Activated T-cell treated with anti-CD3 and anti-CD28 coated beads, Interleukin-2, amount 50 U/mL, for 24 hours (primary cell): ENCODE results near the gene CAPN15.
"Not testable (repeated sequence)": the region's sequence is repeated elsewhere in the genome, so short reads cannot be mapped to it uniquely, and the experiment has no call there.

ENCODE experiments used
- DNase-seq: peaks from one replicate; pipeline ENCODE4 v3.0.0-alpha.2; 2020
- H3K27ac Mint-ChIP-seq: 2 replicates; pipeline ENCODE4 v1.8.0; 2020; ENCODE audit warnings: mild to moderate bottlenecking, mixed read lengths
- H3K27me3 Mint-ChIP-seq: 2 replicates; pipeline ENCODE4 v1.8.0; 2020; ENCODE audit warnings: mixed read lengths
- H3K36me3 Mint-ChIP-seq: 2 replicates; pipeline ENCODE4 v1.8.0; 2020; ENCODE audit warnings: low read depth, mixed read lengths
- H3K4me1 Mint-ChIP-seq: 2 replicates; pipeline ENCODE4 v1.8.0; 2020; ENCODE audit warnings: low read depth, mixed read lengths
- H3K4me3 Mint-ChIP-seq: 2 replicates; pipeline ENCODE4 v1.8.0; 2020; ENCODE audit warnings: mild to moderate bottlenecking, moderate library complexity, mixed read lengths
- H3K9me3 Mint-ChIP-seq: 2 replicates; pipeline ENCODE4 v1.8.0; 2020; ENCODE audit warnings: mixed read lengths

Gene CAPN15

DNA sequence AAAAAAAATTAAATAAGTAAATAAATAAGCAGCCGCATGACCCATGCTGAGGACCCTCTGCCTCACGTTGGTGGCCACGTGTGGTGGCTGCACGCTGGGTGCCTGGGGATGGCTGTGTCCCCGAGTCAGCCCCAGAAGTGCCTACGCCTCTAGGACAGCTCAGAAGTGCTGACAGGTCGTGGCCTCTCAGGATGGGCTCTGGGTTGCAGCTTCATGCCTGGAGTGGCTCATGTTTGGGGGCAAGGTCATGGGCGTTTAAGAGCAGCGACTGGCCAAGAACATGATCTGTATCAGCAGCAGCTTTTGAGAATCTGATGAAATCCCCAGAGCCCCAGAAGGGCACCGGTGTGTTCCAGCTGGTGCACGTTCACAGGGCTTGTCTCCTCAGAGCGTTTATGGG lies 26.8 kb upstream of the CAPN15 start:
- Mint-ChIP-seq H3K27me3 (no peaks in the 10 kb centered on the region), H3K4me1 (no peaks in the 10 kb centered on the region)
- DNase-seq = no peak

DNA sequence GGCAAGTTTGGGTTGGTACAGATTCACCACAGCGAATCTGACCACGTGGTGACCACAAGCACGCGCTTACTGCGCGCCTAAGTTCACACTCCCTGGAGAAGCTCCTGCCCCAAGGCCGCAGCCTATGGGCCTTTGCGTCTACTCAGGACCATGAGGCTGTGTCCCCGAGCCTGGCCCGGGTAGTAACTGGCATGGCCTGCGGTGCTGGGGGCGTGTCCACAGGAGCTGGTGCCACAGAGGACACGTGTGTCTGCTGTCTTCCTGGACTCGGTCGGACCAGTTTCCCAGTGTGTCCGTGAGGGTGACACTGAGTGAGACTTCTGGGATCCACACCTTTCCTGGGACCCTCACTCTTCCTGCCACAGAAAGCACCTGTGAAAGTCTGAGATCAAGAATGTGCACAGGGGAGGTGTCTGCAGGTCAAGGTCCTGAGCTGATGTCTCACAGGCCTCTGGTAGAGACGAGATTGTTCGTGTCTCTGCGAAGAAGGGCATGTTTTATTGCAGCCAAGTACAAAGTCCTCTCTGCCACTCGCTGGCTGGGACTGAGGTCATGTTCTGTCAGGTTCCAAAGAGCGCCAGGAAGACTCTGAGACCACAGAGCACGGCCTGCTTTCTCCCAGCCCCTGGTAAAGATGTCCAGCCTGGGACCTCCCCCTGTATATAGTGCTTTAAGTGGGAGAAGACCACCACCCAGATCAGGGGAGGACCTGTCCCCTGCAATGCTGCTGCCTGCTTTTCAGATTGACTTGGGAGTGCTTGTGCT lies 25.2 kb upstream of the CAPN15 start:
- Mint-ChIP-seq H3K36me3 (peaks cover 17% of the 10 kb centered on the region), H3K4me1 (no peaks in the 10 kb centered on the region), H3K27ac (no peak overlapping the region), H3K4me3 (no peak overlapping the region), H3K27me3 (no peaks in the 10 kb centered on the region), H3K9me3 (no peaks in the 10 kb centered on the region)
- DNase-seq = no peak

More for the DNA sequence above, 26.8 kb upstream of the CAPN15 start:
- H3K9me3 Mint-ChIP-seq = no peaks in the 10 kb centered on the region
- peaks cover 17% of the 10 kb centered on the region for H3K36me3 Mint-ChIP-seq
- H3K27ac Mint-ChIP-seq = no peak overlapping the region
- H3K4me3 Mint-ChIP-seq = no peak overlapping the region

DNA sequence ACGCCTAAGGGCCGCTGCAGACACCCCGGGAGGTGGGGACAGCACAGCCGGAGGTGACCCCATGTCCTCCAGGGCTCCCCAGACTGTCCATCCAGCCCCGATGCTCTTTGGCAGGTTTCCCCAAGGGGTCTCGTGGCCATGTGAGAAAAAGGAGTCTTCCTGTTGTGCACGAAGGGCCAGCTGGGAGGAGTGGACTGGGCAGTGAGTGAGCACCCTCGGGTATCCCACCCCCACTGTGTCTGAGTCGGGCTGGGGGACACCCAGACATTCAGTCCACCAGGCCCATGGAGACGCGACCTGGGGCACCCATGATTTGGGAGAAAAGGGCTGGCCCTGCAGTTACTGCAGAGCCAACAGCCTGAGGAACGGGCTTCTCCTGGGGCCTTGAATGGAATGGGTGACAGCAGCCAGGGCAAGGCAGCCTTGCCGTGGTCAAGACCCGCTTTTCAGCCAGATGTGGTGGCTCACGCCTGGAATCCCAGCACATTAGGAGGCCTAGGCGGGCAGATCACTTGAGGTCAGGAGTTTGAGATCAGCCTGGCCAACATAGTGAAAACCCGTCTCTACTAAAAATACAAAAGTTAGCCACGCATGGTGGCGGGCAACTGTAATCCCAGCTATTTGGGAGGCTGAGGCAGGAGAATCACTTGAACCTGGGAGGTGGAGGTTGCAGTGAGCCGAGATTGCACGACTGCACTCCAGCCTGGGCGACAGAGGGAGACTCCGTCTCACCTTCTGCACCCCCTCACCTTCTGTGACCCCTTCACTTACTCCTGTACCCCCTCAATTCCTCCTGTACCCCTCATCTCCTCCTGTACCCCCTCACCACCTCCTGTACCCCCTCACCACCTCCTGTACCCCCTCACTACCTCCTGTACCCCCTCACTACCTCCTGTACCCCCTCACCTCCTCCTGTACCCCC lies 24.1 kb upstream of the CAPN15 start:
- Mint-ChIP-seq H3K27me3 (no peaks in the 10 kb centered on the region), H3K36me3 (peaks cover 13% of the 10 kb centered on the region), H3K27ac (no peak overlapping the region), H3K4me3 (no peak overlapping the region), H3K4me1 (no peaks in the 10 kb centered on the region), H3K9me3 (no peaks in the 10 kb centered on the region)
- DNase-seq = no peak

DNA sequence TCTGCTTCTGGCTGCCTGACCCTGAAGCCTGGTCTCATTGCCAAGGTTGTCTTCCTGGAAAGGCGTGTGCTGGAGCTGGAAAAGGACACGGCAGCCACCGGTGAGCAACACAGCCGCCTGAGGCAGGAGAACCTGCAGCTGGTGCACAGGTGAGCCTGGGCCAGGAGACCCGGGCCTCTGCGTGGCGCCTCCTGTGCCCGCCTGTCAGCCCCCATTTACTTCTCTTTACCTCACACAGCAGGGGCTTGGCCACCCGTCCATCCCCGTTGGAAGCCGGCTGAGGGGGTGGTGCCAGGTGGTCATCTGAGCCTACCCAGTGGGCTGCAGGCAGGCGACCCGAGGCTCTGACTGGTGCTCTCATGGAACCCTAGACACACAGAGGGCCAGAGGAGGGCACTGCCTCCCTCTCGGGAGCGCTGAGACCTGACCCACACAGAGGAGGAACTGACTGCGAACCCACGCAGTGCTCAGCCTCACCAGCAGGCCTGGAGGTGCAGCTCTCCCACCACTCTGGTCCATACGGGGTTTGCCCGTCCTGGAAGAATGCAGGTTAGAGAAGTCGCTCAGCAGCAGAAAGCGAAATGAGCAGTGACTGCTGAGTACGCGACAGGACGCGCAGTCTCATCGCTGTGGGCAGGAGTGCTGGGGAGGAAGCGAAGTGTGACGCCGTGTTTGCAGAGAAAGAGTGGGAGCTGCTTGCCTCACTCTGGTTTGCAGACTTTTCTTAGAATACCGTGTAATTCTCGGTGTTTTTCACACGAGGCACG lies 21.9 kb upstream of the CAPN15 start:
- Mint-ChIP-seq H3K9me3 (no peaks in the 10 kb centered on the region), H3K4me1 (no peaks in the 10 kb centered on the region), H3K27ac (no peak overlapping the region), H3K36me3 (peaks cover 10% of the 10 kb centered on the region), H3K4me3 (no peak overlapping the region), H3K27me3 (no peaks in the 10 kb centered on the region)
- DNase-seq = no peak

DNA sequence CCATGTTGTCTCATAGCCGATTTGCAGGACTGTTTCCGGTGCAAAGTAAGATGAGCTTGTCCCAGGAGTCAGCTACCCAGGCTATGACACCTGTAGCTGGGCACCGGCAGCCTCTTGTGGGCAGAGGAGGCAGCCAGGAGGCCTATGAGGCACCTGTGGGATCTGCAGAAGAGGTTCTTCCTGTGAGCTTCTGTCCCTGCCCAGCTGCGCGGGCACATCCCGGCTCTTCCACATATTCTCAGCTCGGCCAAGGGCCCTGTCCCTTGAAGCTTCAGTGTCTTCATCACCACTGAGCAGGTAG lies 21.3 kb upstream of the CAPN15 start:
- no peak for DNase-seq
- H3K9me3 Mint-ChIP-seq = no peaks in the 10 kb centered on the region
- no peak overlapping the region for H3K4me3 Mint-ChIP-seq
- no peaks in the 10 kb centered on the region for H3K27me3 Mint-ChIP-seq
- H3K4me1 Mint-ChIP-seq = no peaks in the 10 kb centered on the region
- no peak overlapping the region for H3K27ac Mint-ChIP-seq
- H3K36me3 Mint-ChIP-seq = peaks cover 10% of the 10 kb centered on the region

DNA sequence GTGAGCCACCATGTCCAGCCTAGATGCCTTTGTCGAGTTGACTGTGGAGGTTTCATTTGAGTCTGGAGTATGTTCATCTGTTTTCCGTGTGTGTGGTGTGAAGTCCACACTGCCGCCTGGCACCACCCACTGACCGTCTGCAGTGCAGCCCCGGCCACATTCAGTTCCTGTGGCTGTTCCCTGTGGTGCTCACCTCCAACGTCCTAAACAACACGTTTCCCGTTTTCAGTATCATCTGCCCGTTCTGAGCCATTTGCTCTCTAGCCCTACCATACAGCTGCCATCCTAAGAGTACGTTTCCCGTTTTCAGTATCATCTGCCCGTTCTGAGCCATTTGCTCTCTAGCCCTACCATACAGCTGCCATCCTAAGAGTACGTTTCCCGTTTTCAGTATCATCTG lies 20.0 kb upstream of the CAPN15 start:
- not testable (repeated sequence) for H3K9me3 Mint-ChIP-seq, H3K4me1 Mint-ChIP-seq, H3K27ac Mint-ChIP-seq, DNase-seq, H3K4me3 Mint-ChIP-seq, H3K27me3 Mint-ChIP-seq
- peaks cover 10% of the 10 kb centered on the region for H3K36me3 Mint-ChIP-seq

DNA sequence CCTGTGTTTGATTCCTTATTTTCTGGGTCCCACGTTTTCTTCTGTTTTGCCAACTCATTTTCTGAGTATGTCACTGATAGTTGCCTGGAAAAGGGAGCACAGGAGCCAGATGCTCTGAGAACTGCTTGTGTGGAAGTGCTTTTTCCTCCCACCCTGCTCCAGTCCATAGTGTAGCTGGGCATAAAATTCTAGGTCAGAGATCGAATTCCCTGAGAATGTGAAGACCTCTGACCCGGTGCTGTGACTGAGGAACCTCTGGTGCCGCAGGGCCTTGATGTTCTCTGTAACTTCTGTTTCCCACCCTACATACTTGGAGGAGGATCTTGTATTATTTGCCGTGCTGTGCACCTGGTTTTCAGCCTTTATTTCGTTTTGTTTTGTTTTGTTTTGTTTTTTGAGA lies 19.5 kb upstream of the CAPN15 start:
- H3K27ac Mint-ChIP-seq = no peak overlapping the region
- H3K36me3 Mint-ChIP-seq = peaks cover 13% of the 10 kb centered on the region
- H3K9me3 Mint-ChIP-seq = no peaks in the 10 kb centered on the region
- H3K27me3 Mint-ChIP-seq = no peaks in the 10 kb centered on the region
- no peak for DNase-seq
- H3K4me3 Mint-ChIP-seq = no peak overlapping the region
- no peaks in the 10 kb centered on the region for H3K4me1 Mint-ChIP-seq

DNA sequence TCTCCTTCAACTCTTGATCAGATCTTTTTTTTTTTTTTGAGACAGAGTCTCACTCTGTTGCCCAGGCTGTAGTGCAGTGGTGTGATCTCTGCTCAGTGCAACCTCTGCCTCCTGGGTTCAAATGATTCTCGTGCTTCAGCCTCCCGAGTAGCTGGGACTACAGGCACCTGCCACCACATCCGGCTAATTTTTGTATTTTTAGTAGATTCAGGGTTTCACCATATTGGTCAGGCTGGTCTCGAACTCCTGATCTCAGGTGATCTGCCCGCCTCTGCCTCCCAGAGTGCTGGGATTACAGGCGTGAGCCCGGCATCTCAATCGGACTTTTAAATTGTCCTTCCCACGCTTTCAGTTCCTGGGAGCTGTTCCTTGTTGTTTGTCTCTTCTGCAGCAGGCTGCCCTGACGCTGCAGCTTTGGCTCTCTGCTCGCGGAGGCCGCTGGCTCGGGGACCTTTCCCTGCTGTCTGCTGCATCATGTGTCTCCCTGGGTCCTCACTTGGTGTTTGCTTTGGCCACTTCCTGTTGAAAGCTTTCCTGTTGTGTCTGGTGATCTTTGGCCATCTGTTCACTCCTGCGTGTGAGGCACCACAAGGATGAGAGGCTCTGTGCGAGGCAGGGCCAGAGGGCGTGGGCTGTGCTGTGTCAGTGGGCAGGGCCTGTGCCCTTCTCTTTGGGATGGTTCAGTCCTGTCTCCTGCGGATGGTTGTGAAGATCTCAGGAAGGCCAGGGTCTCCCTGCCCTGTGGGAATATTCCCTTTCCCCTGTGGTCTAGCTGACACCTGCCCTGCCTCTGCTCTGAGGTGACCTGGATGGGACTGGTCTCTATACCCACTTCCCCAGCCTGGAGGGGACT lies 18.4 kb upstream of the CAPN15 start:
- no peak overlapping the region for H3K4me3 Mint-ChIP-seq
- H3K27me3 Mint-ChIP-seq = no peaks in the 10 kb centered on the region
- no peaks in the 10 kb centered on the region for H3K4me1 Mint-ChIP-seq
- no peaks in the 10 kb centered on the region for H3K9me3 Mint-ChIP-seq
- no peak for DNase-seq
- H3K27ac Mint-ChIP-seq = peak overlapping the region; percentile 11
- peaks cover 15% of the 10 kb centered on the region for H3K36me3 Mint-ChIP-seq

DNA sequence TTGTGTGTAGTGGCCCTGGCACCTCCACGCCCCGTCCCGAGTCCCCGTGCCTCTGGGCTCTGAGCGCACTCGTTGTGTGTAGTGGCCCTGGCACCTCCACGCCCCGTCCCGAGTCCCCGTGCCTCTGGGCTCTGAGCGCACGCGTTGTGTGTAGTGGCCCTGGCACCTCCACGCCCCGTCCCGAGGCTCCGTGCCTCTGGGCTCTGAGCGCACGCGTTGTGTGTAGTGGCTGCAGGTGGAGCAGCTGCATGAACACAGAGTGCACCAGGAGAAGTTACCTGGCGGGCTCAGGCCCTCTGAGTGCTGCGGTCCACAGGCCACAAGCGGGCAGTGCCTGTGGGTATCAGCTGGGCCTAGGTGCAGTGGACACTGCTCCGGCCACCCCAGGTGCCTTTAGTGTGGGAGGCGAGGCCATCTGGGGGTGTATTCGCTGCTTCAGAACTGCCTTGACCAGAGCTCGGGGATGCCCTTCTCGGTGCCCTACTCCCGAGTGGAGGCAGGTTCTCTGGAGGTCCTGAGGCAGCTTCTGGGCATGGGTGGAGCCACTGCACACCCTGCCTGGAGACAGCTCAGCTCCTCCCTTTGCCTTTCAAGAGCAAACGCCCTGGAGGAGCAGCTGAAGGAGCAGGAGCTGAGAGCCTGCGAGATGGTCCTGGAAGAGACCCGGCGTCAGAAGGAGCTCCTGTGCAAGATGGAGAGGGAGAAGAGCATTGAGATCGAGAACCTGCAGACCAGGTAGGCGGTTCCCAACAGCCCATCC lies 17.3 kb upstream of the CAPN15 start:
- no peak for DNase-seq
- Mint-ChIP-seq H3K36me3 (peaks cover 25% of the 10 kb centered on the region), H3K4me3 (no peak overlapping the region), H3K4me1 (no peaks in the 10 kb centered on the region), H3K27me3 (no peaks in the 10 kb centered on the region), H3K9me3 (no peaks in the 10 kb centered on the region), H3K27ac (no peak overlapping the region)

DNA sequence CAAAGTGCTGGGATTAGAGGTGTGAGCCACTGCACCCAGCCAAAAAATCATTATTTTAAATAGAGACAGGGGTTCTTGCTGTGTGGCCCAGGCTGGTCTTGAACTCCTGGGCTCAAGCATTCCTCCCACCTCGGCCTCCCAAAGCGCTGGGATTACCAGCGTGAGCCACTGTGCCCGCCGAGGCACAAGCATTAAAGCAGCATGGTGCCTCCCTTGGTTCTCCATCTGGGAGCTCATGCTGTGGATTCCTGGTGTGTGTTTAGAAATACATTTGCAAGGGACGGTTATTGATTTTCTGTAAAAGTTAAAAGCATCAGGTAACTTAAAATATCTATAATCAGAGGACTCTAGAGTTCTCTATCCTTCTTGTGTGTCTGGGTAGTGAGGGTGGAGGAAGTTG lies 14.7 kb upstream of the CAPN15 start:
- Mint-ChIP-seq H3K4me3 (no peak overlapping the region), H3K36me3 (peaks cover 31% of the 10 kb centered on the region), H3K27ac (no peak overlapping the region), H3K4me1 (no peaks in the 10 kb centered on the region), H3K9me3 (no peaks in the 10 kb centered on the region), H3K27me3 (no peaks in the 10 kb centered on the region)
- no peak for DNase-seq

DNA sequence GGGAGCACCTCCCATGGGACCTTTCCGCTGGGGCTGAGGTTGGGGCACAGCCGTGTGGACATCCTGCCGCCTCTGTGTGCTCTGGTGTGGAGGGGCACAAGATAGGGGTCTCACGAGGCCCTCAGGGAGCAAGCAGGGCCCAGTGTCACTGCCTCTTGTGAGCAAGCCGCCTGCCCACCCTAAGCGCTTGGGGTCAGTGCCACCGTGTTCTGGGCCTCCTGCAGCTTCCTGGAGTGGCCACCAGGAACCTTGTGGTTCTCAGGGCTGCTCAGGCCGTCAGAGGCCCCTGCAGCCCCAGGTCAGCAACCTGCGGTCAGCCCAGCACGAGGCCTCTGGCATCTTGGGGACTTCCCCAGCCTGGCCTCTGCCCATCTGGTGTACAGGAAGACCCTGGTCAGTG lies 13.6 kb upstream of the CAPN15 start:
- Mint-ChIP-seq H3K27me3 (no peaks in the 10 kb centered on the region), H3K9me3 (no peaks in the 10 kb centered on the region), H3K4me3 (no peak overlapping the region), H3K36me3 (peaks cover 32% of the 10 kb centered on the region), H3K27ac (no peak overlapping the region), H3K4me1 (no peaks in the 10 kb centered on the region)
- DNase-seq = no peak

DNA sequence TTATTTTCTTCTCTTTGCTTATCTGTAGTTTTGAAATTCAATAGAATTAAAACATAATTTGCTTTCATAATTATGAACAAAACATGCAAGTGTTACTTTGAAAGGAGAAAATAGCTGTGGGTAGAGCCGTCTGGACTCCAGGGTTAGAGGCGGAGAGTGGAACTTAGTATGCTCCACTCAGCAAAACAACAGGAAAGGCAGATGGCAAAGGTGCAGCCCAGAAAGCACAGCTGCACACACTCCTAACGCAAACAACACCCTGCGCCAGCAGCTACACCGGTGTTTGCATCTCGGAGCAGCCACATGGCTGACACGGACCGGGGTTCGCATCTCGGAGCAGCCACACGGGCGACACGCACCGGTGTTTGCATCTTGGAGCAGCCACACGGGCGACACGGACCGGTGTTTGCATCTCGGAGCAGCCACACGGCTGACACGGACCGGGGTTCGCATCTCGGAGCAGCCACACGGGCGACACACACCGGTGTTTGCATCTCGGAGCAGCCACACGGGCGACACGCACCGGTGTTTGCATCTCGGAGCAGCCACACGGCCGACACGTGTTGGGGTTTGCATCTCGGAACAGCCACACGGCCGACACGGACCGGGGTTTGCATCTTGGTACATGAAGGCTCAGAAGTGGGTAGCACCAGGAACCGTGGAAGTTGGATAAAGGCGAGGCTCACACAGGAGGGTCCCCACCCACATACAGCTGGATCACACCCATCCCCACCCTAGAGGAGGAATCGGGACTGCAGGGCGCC lies 12.2 kb upstream of the CAPN15 start:
- Mint-ChIP-seq H3K36me3 (peaks cover 41% of the 10 kb centered on the region), H3K4me1 (no peaks in the 10 kb centered on the region), H3K4me3 (no peak overlapping the region), H3K27ac (no peak overlapping the region), H3K27me3 (no peaks in the 10 kb centered on the region), H3K9me3 (no peaks in the 10 kb centered on the region)
- no peak for DNase-seq

DNA sequence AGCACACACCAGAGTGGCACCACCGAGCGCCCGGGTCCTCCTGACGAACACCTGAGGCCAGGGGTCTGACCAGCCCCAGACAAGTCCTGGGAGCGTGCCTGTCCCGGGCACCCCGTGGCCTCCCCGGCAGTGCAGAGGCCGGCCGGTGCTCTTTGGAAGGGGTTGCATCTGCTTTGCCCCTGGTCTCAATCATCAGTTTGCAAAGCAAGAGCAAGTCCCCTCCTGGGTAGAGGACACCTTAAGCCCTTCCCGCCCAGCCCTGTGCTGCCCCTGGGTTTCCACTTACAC lies 11.6 kb upstream of the CAPN15 start:
- Mint-ChIP-seq H3K27me3 (no peaks in the 10 kb centered on the region), H3K27ac (no peak overlapping the region), H3K4me3 (no peak overlapping the region), H3K4me1 (no peaks in the 10 kb centered on the region), H3K9me3 (no peaks in the 10 kb centered on the region), H3K36me3 (peaks cover 43% of the 10 kb centered on the region)
- DNase-seq = no peak
